HL-60 (cell line): ENCODE measurements around the gene NR5A2.

Experiments
- DNase-seq, 2 experiments: peaks; one replicate each; pipeline ENCODE4 v3.0.0-alpha.2; 2010 to 2020; ENCODE audit warnings: low read depth in 1 of 2, low spot score in 1 of 2
- H3K27ac ChIP-seq: fragments of 250-450 bp; sonication (Bioruptor Pico); replicated peaks from 2 replicates; pipeline ENCODE4 v1.5.1; 2020; ENCODE audit warnings: mild to moderate bottlenecking, moderate library complexity
- H3K27me3 ChIP-seq: fragments of 250-450 bp; sonication (Bioruptor Pico); 2 replicates; pipeline ENCODE4 v1.5.1; 2021; ENCODE audit warnings: mild to moderate bottlenecking, moderate library complexity; ENCODE audit not compliant: insufficient read depth, poor library complexity, severe bottlenecking
- H3K4me3 ChIP-seq: replicated peaks from 2 replicates; pipeline ENCODE4 v1.5.1; 2011; ENCODE audit warnings: mild to moderate bottlenecking, control low read depth, low read length; ENCODE audit not compliant: insufficient read depth
- CTCF ChIP-seq: IDR thresholded peaks from one replicate; pipeline ENCODE4 v1.5.1; 2011; ENCODE audit warnings: low read length, control low read depth, inconsistent platforms; ENCODE audit not compliant: insufficient read depth
- GABPA ChIP-seq: IDR thresholded peaks from 2 replicates; pipeline ENCODE4 v1.6.1; 2012; ENCODE audit warnings: low read depth
- POLR2AphosphoS5 ChIP-seq: IDR thresholded peaks from 2 replicates; pipeline ENCODE4 v1.6.1; 2012; ENCODE audit warnings: low read depth
- SPI1 ChIP-seq: IDR thresholded peaks from 2 replicates; pipeline ENCODE4 v1.6.1; 2012; ENCODE audit warnings: low read depth, mild to moderate bottlenecking, borderline replicate concordance
- TF ChIP-seq, protein P1 (sequence below): IDR thresholded peaks from 2 replicates; pipeline ENCODE4 v1.6.1; 2012; ENCODE audit warnings: low read depth; ENCODE audit not compliant: insufficient replicate concordance

The NR5A2 gene

GRCh38 chr1:200131551-200132125 is 104.1 kb downstream of the NR5A2 start:
- Histone ChIP-seq H3K27me3 (no peaks in the 10 kb centered on the region), H3K27ac (no peak overlapping the region), H3K4me3 (no peak overlapping the region)
- TF ChIP-seq GABPA: no peak
- TF ChIP-seq, protein P1, sequence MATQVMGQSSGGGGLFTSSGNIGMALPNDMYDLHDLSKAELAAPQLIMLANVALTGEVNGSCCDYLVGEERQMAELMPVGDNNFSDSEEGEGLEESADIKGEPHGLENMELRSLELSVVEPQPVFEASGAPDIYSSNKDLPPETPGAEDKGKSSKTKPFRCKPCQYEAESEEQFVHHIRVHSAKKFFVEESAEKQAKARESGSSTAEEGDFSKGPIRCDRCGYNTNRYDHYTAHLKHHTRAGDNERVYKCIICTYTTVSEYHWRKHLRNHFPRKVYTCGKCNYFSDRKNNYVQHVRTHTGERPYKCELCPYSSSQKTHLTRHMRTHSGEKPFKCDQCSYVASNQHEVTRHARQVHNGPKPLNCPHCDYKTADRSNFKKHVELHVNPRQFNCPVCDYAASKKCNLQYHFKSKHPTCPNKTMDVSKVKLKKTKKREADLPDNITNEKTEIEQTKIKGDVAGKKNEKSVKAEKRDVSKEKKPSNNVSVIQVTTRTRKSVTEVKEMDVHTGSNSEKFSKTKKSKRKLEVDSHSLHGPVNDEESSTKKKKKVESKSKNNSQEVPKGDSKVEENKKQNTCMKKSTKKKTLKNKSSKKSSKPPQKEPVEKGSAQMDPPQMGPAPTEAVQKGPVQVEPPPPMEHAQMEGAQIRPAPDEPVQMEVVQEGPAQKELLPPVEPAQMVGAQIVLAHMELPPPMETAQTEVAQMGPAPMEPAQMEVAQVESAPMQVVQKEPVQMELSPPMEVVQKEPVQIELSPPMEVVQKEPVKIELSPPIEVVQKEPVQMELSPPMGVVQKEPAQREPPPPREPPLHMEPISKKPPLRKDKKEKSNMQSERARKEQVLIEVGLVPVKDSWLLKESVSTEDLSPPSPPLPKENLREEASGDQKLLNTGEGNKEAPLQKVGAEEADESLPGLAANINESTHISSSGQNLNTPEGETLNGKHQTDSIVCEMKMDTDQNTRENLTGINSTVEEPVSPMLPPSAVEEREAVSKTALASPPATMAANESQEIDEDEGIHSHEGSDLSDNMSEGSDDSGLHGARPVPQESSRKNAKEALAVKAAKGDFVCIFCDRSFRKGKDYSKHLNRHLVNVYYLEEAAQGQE: no peak
- TF ChIP-seq POLR2AphosphoS5: no peak
- no peak for TF ChIP-seq CTCF
- TF ChIP-seq SPI1: no peak
- no peak for DNase-seq

DNA sequence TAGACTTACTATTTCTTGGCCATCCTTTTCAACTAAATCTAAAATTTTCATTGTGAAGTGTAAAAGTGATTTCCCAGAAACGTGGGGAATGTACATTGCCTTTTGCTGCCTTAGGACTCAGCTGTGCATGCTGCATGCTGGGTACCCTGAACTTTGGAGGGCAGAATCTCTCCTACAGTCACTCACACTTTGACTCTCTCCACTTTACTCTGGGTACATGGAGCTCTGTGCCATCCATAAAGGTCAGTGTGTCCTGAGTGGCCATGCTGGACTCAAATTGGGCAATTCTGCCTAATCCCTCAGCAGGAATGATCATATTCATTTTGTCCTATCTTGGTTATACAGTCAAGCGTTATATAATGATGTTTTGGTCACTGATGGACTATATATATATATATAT is 105.6 kb downstream of the NR5A2 start:
- H3K27me3 ChIP-seq: no peaks in the 10 kb centered on the region
- no peak overlapping the region for H3K27ac ChIP-seq
- TF ChIP-seq SPI1 (no peak), POLR2AphosphoS5 (no peak), GABPA (no peak), CTCF (no peak)
- TF ChIP-seq, protein P1: no peak
- no peak for DNase-seq
- no peak overlapping the region for H3K4me3 ChIP-seq

DNA sequence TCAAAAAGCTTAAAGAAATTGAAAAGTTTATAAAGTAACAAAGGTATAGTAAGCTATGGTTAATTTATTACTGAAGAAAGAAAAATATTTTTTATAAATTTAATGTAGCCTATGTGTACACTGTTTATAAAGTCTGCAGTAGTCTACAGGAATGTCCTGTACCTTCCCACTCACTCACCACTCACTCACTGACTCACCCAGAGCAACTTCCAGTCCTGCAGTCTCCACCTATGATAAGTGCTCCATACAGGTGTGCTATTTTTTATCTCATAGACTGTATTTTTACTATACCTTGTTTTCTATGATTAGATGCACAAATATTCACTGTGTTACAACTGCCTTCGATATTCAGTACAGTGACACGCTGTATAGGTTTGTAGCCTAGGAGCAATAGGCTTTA is 106.6 kb downstream of the NR5A2 start:
- H3K4me3 ChIP-seq: no peak overlapping the region
- H3K27ac ChIP-seq: no peak overlapping the region
- no peak for DNase-seq
- H3K27me3 ChIP-seq: no peaks in the 10 kb centered on the region
- TF ChIP-seq GABPA (no peak), CTCF (no peak), SPI1 (no peak), POLR2AphosphoS5 (no peak)
- TF ChIP-seq, protein P1: no peak
